ENCODE data around the gene GLT1D1. TPM values are rescaled to one million over a fixed set of nuclear protein-coding genes. Genes with fewer than 3 reads are reported as not detected.

Gene GLT1D1
- total RNA-seq, 1 experiment from 2014 or later = not detected

- ChIA-PET RAD21 (ENCODE audit: low non-redundant PET in 1 of 2, low total read pairs in 2 of 2, uncharacterized antibody in 2 of 2, unreplicated experiment in 2 of 2) (no interaction called here), CTCF (no interaction called here), POLR2A (no interaction called here)
- Histone ChIP-seq H2AFZ (ENCODE audit: low read depth, low read length, poor library complexity, severe bottlenecking) (no peak overlapping the region), H3K79me2 (ENCODE audit: insufficient read depth, low read length) (no peaks in the 10 kb centered on the region), H3K4me3 (replicated peaks in 1 of 2; ENCODE audit: low read depth in 1 of 2, low read length in 2 of 2) (no peak overlapping the region), H3K9me3 (ENCODE audit: control insufficient read depth in 1 of 2, insufficient read depth in 1 of 2, low read depth in 1 of 2, low read length in 2 of 2) (no peaks in the 10 kb centered on the region), H4K20me1 (ENCODE audit: insufficient read depth) (no peaks in the 10 kb centered on the region), H3K4me1 (ENCODE audit: control insufficient read depth in 1 of 2, insufficient read depth in 2 of 2, low read length in 2 of 2) (no peaks in the 10 kb centered on the region), H3K27ac (ENCODE audit: low read depth, low read length) (no peak overlapping the region), H3K27me3 (ENCODE audit: insufficient read depth, low read length) (no peaks in the 10 kb centered on the region), H3K9me2 (ENCODE audit: insufficient read depth) (no peaks in the 10 kb centered on the region), H3K9ac (ENCODE audit: low read length) (no peak overlapping the region), H3K36me3 (ENCODE audit: control insufficient read depth in 1 of 2, insufficient read depth in 2 of 2, low read length in 2 of 2) (no peaks in the 10 kb centered on the region), H3K4me2 (ENCODE audit: low read length) (no peak overlapping the region)
- intact Hi-C loops (cut with micrococcal nuclease) = no loop called here
- DNase-seq (ENCODE audit: low read depth, low spot score) (no peak), ATAC-seq (no peak)
- TF ChIP-seq, protein P1, sequence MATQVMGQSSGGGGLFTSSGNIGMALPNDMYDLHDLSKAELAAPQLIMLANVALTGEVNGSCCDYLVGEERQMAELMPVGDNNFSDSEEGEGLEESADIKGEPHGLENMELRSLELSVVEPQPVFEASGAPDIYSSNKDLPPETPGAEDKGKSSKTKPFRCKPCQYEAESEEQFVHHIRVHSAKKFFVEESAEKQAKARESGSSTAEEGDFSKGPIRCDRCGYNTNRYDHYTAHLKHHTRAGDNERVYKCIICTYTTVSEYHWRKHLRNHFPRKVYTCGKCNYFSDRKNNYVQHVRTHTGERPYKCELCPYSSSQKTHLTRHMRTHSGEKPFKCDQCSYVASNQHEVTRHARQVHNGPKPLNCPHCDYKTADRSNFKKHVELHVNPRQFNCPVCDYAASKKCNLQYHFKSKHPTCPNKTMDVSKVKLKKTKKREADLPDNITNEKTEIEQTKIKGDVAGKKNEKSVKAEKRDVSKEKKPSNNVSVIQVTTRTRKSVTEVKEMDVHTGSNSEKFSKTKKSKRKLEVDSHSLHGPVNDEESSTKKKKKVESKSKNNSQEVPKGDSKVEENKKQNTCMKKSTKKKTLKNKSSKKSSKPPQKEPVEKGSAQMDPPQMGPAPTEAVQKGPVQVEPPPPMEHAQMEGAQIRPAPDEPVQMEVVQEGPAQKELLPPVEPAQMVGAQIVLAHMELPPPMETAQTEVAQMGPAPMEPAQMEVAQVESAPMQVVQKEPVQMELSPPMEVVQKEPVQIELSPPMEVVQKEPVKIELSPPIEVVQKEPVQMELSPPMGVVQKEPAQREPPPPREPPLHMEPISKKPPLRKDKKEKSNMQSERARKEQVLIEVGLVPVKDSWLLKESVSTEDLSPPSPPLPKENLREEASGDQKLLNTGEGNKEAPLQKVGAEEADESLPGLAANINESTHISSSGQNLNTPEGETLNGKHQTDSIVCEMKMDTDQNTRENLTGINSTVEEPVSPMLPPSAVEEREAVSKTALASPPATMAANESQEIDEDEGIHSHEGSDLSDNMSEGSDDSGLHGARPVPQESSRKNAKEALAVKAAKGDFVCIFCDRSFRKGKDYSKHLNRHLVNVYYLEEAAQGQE (IDR thresholded peaks at IDR 0.05; ENCODE audit: low read depth) = no peak
- TF ChIP-seq TCF7L2 (IDR thresholded peaks at IDR 0.05; ENCODE audit: borderline replicate concordance, extremely low read depth, insufficient read depth, insufficient read length) (no peak), FOSL1 (IDR thresholded peaks at IDR 0.05; ENCODE audit: low read depth) (no peak), ZNF274 (IDR thresholded peaks at IDR 0.05; ENCODE audit: low read depth, low read length) (no peak), ATF3 (IDR thresholded peaks at IDR 0.05) (no peak), SRF (IDR thresholded peaks at IDR 0.05; ENCODE audit: low read depth) (no peak), MAX (IDR thresholded peaks at IDR 0.05) (no peak), EZH2 (IDR thresholded peaks at IDR 0.05) (no peak), POLR2AphosphoS5 (IDR thresholded peaks at IDR 0.05; ENCODE audit: low read depth, low read length) (no peak), EGR1 (IDR thresholded peaks at IDR 0.05; ENCODE audit: low read depth) (no peak), CEBPB (IDR thresholded peaks at IDR 0.05; ENCODE audit: low read depth) (no peak)
- BruUV-seq (replicated peaks) = no TSS peak
Measured at GRCh38 chr12:128951448-128951847, 98.2 kb downstream of the GLT1D1 start.
